Stimulated activated CD4-positive, alpha-beta T cell treated with anti-CD3 and anti-CD28 coated beads, Interleukin-15, amount 100 ng/mL, for 1 hour (primary cell): ENCODE measurements around the gene SLC12A6.
"Not testable (repeated sequence)": the region's sequence is repeated elsewhere in the genome, so short reads cannot be mapped to it uniquely, and the experiment has no call there.

Experiments used
- DNase-seq, 2 donors: peaks; one replicate each; pipeline ENCODE4 v3.0.0-alpha.2; 2020; ENCODE audit warnings: low read depth in 1 of 2, low spot score in 1 of 2

Gene SLC12A6

DNA sequence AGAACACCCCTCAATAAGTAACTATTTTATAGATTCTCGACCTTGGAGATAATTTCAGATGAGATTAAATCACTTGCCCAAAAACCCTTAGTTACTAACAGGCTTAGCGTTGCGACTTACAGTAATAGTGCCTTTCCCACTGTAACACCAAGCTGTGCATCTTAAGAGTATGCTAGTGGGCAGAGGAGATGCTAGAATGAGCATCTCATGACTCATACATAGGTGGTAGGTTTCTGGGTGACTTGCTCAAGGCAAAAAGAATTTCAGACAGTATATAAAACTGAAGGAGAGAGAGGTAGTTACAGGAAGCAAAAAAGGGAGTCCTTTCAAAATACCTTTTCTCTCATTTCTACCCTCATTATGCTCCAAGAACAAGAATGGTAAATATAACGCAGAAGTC is 131.6 kb downstream of the SLC12A6 start:
- DNase-seq: no peak

- DNase-seq: no peak
Measured at GRCh38 chr15:34203936-34204335, 133.6 kb downstream of the SLC12A6 start.

GRCh38 chr15:34203305-34203704 is 134.3 kb downstream of the SLC12A6 start:
- DNase-seq: no peak

GRCh38 chr15:34193272-34193671 is 144.3 kb downstream of the SLC12A6 start:
- DNase-seq: not testable (repeated sequence)

- DNase-seq: no peak
Measured at GRCh38 chr15:34188711-34189110, 148.9 kb downstream of the SLC12A6 start.

- DNase-seq: no peak
Measured at GRCh38 chr15:34185666-34186065, 151.9 kb downstream of the SLC12A6 start.

- no peak for DNase-seq
Measured at GRCh38 chr15:34182942-34183341, 154.6 kb downstream of the SLC12A6 start.
